HG02973 (cell line): ENCODE measurements around the gene NTM.

ENCODE experiments used
- ATAC-seq: cut with Tn5 transposase; IDR thresholded peaks from one replicate; pipeline ENCODE4 v1.9.1; 2021; ENCODE audit warnings: moderate library complexity; ENCODE audit not compliant: unreplicated experiment

Gene NTM

GRCh38 chr11:131877246-131877942 lies 507.0 kb downstream of the NTM start:
- no peak for ATAC-seq

- ATAC-seq, result no peak
These were observed 509.9 kb downstream of the NTM start for GRCh38 chr11:131880316-131880715.

GRCh38 chr11:131880976-131881375 lies 510.6 kb downstream of the NTM start:
- ATAC-seq, result no peak

GRCh38 chr11:131883332-131883731 lies 512.9 kb downstream of the NTM start:
- no peak for ATAC-seq

- no peak for ATAC-seq
These were observed 514.2 kb downstream of the NTM start for GRCh38 chr11:131884461-131885073.

GRCh38 chr11:131885431-131885830 lies 515.0 kb downstream of the NTM start:
- ATAC-seq, result no peak

- no peak for ATAC-seq
These were observed 515.8 kb downstream of the NTM start for GRCh38 chr11:131886201-131886600.

GRCh38 chr11:131888230-131888855 lies 517.9 kb downstream of the NTM start:
- ATAC-seq, result no peak

- no peak for ATAC-seq
These were observed 518.7 kb downstream of the NTM start for GRCh38 chr11:131889146-131889577.

- ATAC-seq, result no peak
These were observed 519.6 kb downstream of the NTM start for GRCh38 chr11:131889760-131890581.

GRCh38 chr11:131893103-131893890 lies 522.9 kb downstream of the NTM start:
- peak; percentile 95 for ATAC-seq

GRCh38 chr11:131893988-131894387 lies 523.6 kb downstream of the NTM start:
- no peak for ATAC-seq

GRCh38 chr11:131894615-131895544 lies 524.5 kb downstream of the NTM start:
- ATAC-seq, result no peak

GRCh38 chr11:131895865-131896264 lies 525.5 kb downstream of the NTM start:
- no peak for ATAC-seq

- no peak for ATAC-seq
These were observed 526.7 kb downstream of the NTM start for GRCh38 chr11:131896978-131897615.

- ATAC-seq, result no peak
These were observed 527.5 kb downstream of the NTM start for GRCh38 chr11:131897956-131898355.

- no peak for ATAC-seq
These were observed 528.5 kb downstream of the NTM start for GRCh38 chr11:131898949-131899348.

- ATAC-seq, result no peak
These were observed 529.6 kb downstream of the NTM start for GRCh38 chr11:131899950-131900580.

GRCh38 chr11:131902421-131902820 lies 532.0 kb downstream of the NTM start:
- no peak for ATAC-seq
